HCT116 (cell line): Measurements from ENCODE around the gene GPC5. TPM values are rescaled to one million over a fixed set of nuclear protein-coding genes. Genes with fewer than 3 reads are reported as not detected.

ENCODE experiments used
- ATAC-seq: fragments of 200-7000 bp; cut with Tn5 transposase; 2 replicates; pipeline ENCODE4 v1.9.1; 2020; ENCODE audit warnings: mild to moderate bottlenecking, moderate library complexity
- BruUV-seq: library from RNA; stranded (reverse); fragments of 400-500 nt; replicated peaks from 2 replicates; lab custom pipeline; 2021; lab: Mats Ljungman, UMichigan
- CTCF ChIA-PET: fragments of 300-600 bp; sonication (Branson Sonifier 250); formaldehyde crosslinking; loops from one replicate; lab custom pipeline; 2021; ENCODE audit warnings: antibody characterized with exemption; lab: Charles Lee
- POLR2A ChIA-PET: fragments of 300-600, 350-600 bp; sonication (Branson Sonifier 250); formaldehyde crosslinking; loops from one replicate; lab custom pipeline; 2021; ENCODE audit warnings: antibody characterized with exemption; lab: Charles Lee
- RAD21 ChIA-PET, 2 experiments: fragments of 300-600 bp; sonication (Branson Sonifier 250); formaldehyde crosslinking; loops; one replicate each; lab custom pipeline; 2023; ENCODE audit warnings: low total read pairs in 2 of 2; ENCODE audit not compliant: uncharacterized antibody in 2 of 2, unreplicated experiment in 2 of 2, low non-redundant PET in 1 of 2; lab: Charles Lee
- DNase-seq: peaks from one replicate; pipeline ENCODE4 v3.0.0-alpha.2; 2010; ENCODE audit warnings: low read depth, low spot score
- H2AFZ ChIP-seq: fragments of 200-600 bp; shearing (Covaris generic), sonication (generic); 2 replicates; pipeline ENCODE4 v1.6.1; 2017; ENCODE audit warnings: low read depth, mixed run types, mixed read lengths, antibody characterized with exemption, low read length; ENCODE audit not compliant: poor library complexity, severe bottlenecking
- H3K27ac ChIP-seq: 2 replicates; pipeline ENCODE4 v1.5.1; 2012; ENCODE audit warnings: low read depth, low read length
- H3K27me3 ChIP-seq: fragments of 200-600 bp; sonication (generic); 2 replicates; pipeline ENCODE4 v1.6.1; 2016; ENCODE audit warnings: mixed run types, low read length, mixed read lengths; ENCODE audit not compliant: insufficient read depth
- H3K36me3 ChIP-seq, 2 experiments: fragments of 200-500 bp in 1 of 2; fragments of 200-600 bp in 1 of 2; sonication (Bioruptor generic) in 1 of 2; sonication (generic) in 1 of 2; 2 replicates each; pipeline versions ENCODE4 v1.5.1 to v1.6.1; 2014 to 2016; ENCODE audit warnings: low read length in 2 of 2, inconsistent platforms in 1 of 2, mixed read lengths in 1 of 2, mixed run types in 1 of 2; ENCODE audit not compliant: insufficient read depth in 2 of 2, control insufficient read depth in 1 of 2
- H3K4me1 ChIP-seq, 2 experiments: fragments of 200-600 bp in 1 of 2; sonication (generic) in 1 of 2; 2 replicates each; pipeline versions ENCODE4 v1.5.1 to v1.6.1; 2012 to 2017; ENCODE audit warnings: low read length in 2 of 2, inconsistent platforms in 1 of 2, mild to moderate bottlenecking in 1 of 2, mixed read lengths in 1 of 2, mixed run types in 1 of 2, moderate library complexity in 1 of 2; ENCODE audit not compliant: insufficient read depth in 2 of 2, control insufficient read depth in 1 of 2
- H3K4me2 ChIP-seq: fragments of 200-600 bp; sonication (generic); 2 replicates; pipeline ENCODE4 v1.6.1; 2017; ENCODE audit warnings: mixed run types, low read length, mixed read lengths
- H3K4me3 ChIP-seq, 2 experiments: fragments of 200-600 bp in 1 of 2; sonication (generic) in 1 of 2; replicated peaks in 1 of 2; 2 replicates each; pipeline ENCODE4 v1.5.1; 2011 to 2016; ENCODE audit warnings: low read length in 2 of 2, control low read depth in 1 of 2, low read depth in 1 of 2, mild to moderate bottlenecking in 1 of 2, mixed read lengths in 1 of 2, mixed run types in 1 of 2
- H3K79me2 ChIP-seq: fragments of 200-600 bp; sonication (generic); 2 replicates; pipeline ENCODE4 v1.6.1; 2017; ENCODE audit warnings: mild to moderate bottlenecking, mixed run types, low read length, moderate library complexity, mixed read lengths; ENCODE audit not compliant: insufficient read depth
- H3K9ac ChIP-seq: fragments of 200-600 bp; sonication (generic); 2 replicates; pipeline ENCODE4 v1.6.1; 2016; ENCODE audit warnings: low read length, mixed read lengths
- H3K9me2 ChIP-seq: fragments of 200-600 bp; sonication (generic), shearing (Covaris generic); 2 replicates; pipeline ENCODE4 v1.6.1; 2017; ENCODE audit warnings: mixed run types, mild to moderate bottlenecking, moderate library complexity; ENCODE audit not compliant: insufficient read depth
- H3K9me3 ChIP-seq, 2 experiments: fragments of 200-500 bp in 1 of 2; fragments of 200-600 bp in 1 of 2; sonication (Bioruptor generic) in 1 of 2; sonication (generic) in 1 of 2; 2 replicates each; pipeline ENCODE4 v1.6.1; 2014 to 2017; ENCODE audit warnings: low read length in 2 of 2, mixed read lengths in 2 of 2, inconsistent platforms in 1 of 2, low read depth in 1 of 2, mild to moderate bottlenecking in 1 of 2, mixed run types in 1 of 2, moderate library complexity in 1 of 2; ENCODE audit not compliant: control insufficient read depth in 1 of 2, insufficient read depth in 1 of 2
- H4K20me1 ChIP-seq: fragments of 200-600 bp; sonication (generic), shearing (Covaris generic); 2 replicates; pipeline ENCODE4 v1.6.1; 2017; ENCODE audit warnings: mixed run types, mild to moderate bottlenecking, moderate library complexity; ENCODE audit not compliant: insufficient read depth
- CBX3 ChIP-seq: IDR thresholded peaks from 2 replicates; pipeline ENCODE4 v1.6.1; 2012; ENCODE audit warnings: low read depth
- EGR1 ChIP-seq: IDR thresholded peaks from 2 replicates; pipeline ENCODE4 v1.6.1; 2012; ENCODE audit warnings: low read depth
- ELF1 ChIP-seq: IDR thresholded peaks from 2 replicates; pipeline ENCODE4 v1.6.1; 2012; ENCODE audit warnings: low read depth, borderline replicate concordance
- FOSL1 ChIP-seq: IDR thresholded peaks from 2 replicates; pipeline ENCODE4 v1.6.1; 2012; ENCODE audit warnings: low read depth
- MAX ChIP-seq: IDR thresholded peaks from 2 replicates; pipeline ENCODE4 v1.6.1; 2012
- SRF ChIP-seq: IDR thresholded peaks from 2 replicates; pipeline ENCODE4 v1.6.1; 2012; ENCODE audit warnings: low read depth
- TCF7L2 ChIP-seq: IDR thresholded peaks from 2 replicates; pipeline ENCODE4 v1.7.0; 2011; ENCODE audit warnings: borderline replicate concordance, inconsistent platforms; ENCODE audit not compliant: insufficient read depth, insufficient read length; ENCODE audit errors: extremely low read depth
- YY1 ChIP-seq: IDR thresholded peaks from 2 replicates; pipeline ENCODE4 v1.6.1; 2011; ENCODE audit warnings: low read length, low read depth, moderate library complexity, mild to moderate bottlenecking; ENCODE audit not compliant: insufficient replicate concordance; ENCODE audit errors: extremely low read depth
- ZNF274 ChIP-seq: fragments of 200-500 bp; sonication (Bioruptor generic); IDR thresholded peaks from 2 replicates; pipeline ENCODE4 v1.6.1; 2014; ENCODE audit warnings: mild to moderate bottlenecking, low read depth, low read length, inconsistent platforms
- intact Hi-C: fragments of 100-400 bp; cut with micrococcal nuclease; formaldehyde crosslinking; loops from 2 replicates; pipeline ENCODE4 v1.10.0; 2022
- total RNA-seq: library from RNA; stranded (reverse); gene quantifications from one replicate; pipeline ENCODE4 v1.2.1, GENCODE V29; 2021; ENCODE audit not compliant: unreplicated experiment

Gene GPC5
- total RNA-seq, 1 experiment from 2014 or later = not detected

GRCh38 chr13:91482427-91482826 lies 84.0 kb downstream of the GPC5 start:
- Histone ChIP-seq H3K4me1 (no peaks in the 10 kb centered on the region), H2AFZ (no peak overlapping the region), H3K27me3 (no peaks in the 10 kb centered on the region), H3K36me3 (no peaks in the 10 kb centered on the region), H3K9ac (no peak overlapping the region), H3K4me3 (no peak overlapping the region), H3K79me2 (no peaks in the 10 kb centered on the region), H3K27ac (no peak overlapping the region), H3K9me3 (no peaks in the 10 kb centered on the region; a peak in 1 of 4 replicates), H3K9me2 (no peaks in the 10 kb centered on the region), H3K4me2 (no peak overlapping the region), H4K20me1 (no peaks in the 10 kb centered on the region)
- TF ChIP-seq TCF7L2 = no peak
- TF ChIP-seq ELF1 = no peak
- TF ChIP-seq SRF = no peak
- no peak for ATAC-seq
- no TSS peak for BruUV-seq
- intact Hi-C loops = no loop called here
- DNase-seq = no peak
- POLR2A ChIA-PET = no interaction called here
- RAD21 ChIA-PET = no interaction called here
- CTCF ChIA-PET = no interaction called here

GRCh38 chr13:91491980-91492379 lies 93.6 kb downstream of the GPC5 start:
- POLR2A ChIA-PET = no interaction called here
- Histone ChIP-seq H3K9ac (no peak overlapping the region), H3K4me2 (no peak overlapping the region), H3K27ac (no peak overlapping the region), H4K20me1 (no peaks in the 10 kb centered on the region), H2AFZ (no peak overlapping the region), H3K4me3 (no peak overlapping the region), H3K9me3 (0 out of 4 replicates have a peak, but pooled peaks cover 0 to 3% of the 10 kb centered on the region in 2 experiments), H3K27me3 (no peaks in the 10 kb centered on the region), H3K79me2 (no peaks in the 10 kb centered on the region), H3K36me3 (no peaks in the 10 kb centered on the region), H3K4me1 (no peaks in the 10 kb centered on the region), H3K9me2 (no peaks in the 10 kb centered on the region)
- intact Hi-C loops = no loop called here
- RAD21 ChIA-PET = no interaction called here
- TF ChIP-seq MAX (no peak), ZNF274 (no peak), YY1 (no peak), FOSL1 (no peak), CBX3 (no peak), EGR1 (no peak)
- no TSS peak for BruUV-seq
- no peak for ATAC-seq
- DNase-seq = no peak
- CTCF ChIA-PET = no interaction called here
